ENCODE results near the gene ATXN2.

DNA sequence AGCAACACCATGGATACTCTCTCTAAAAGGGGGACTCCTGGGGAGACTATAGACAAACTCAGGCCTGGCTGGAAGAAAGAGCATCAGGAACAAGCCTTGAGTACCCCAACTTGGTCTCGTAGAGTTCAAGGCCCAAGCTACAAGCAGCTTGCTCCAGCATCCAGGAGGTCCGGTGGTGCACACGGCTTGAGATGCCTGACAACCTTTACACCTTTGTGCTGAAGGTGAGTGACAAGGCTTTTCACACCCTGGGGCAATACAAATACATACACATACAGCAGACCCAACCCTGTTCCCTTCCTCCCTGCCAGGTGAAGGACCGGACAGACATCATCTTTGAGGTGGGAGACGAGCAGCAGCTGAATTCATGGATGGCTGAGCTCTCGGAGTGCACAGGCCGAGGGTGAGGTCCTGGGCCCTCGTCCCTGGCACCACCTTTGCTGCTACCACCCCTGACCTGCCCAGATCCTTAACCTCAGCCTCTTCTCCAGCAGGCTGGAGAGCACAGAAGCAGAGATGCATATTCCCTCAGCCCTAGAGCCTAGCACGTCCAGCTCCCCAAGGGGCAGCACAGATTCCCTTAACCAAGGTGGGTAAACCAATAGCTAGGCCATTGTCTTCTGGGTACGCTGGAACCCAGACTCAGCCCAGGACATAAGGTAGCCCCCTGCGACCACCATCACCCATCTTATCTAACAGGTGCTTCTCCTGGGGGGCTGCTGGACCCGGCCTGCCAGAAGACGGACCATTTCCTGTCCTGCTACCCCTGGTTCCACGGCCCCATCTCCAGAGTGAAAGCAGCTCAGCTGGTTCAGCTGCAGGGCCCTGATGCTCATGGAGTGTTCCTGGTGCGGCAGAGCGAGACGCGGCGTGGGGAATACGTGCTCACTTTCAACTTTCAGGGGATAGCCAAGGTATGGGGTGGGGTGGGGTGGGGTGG lies 152.2 kb downstream of the ATXN2 start:
- TF ChIP-seq, protein P1, sequence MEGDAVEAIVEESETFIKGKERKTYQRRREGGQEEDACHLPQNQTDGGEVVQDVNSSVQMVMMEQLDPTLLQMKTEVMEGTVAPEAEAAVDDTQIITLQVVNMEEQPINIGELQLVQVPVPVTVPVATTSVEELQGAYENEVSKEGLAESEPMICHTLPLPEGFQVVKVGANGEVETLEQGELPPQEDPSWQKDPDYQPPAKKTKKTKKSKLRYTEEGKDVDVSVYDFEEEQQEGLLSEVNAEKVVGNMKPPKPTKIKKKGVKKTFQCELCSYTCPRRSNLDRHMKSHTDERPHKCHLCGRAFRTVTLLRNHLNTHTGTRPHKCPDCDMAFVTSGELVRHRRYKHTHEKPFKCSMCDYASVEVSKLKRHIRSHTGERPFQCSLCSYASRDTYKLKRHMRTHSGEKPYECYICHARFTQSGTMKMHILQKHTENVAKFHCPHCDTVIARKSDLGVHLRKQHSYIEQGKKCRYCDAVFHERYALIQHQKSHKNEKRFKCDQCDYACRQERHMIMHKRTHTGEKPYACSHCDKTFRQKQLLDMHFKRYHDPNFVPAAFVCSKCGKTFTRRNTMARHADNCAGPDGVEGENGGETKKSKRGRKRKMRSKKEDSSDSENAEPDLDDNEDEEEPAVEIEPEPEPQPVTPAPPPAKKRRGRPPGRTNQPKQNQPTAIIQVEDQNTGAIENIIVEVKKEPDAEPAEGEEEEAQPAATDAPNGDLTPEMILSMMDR (IDR thresholded peaks at IDR 0.05) = no peak
- TF ChIP-seq NFATC4 (CRISPR knock-in tag; IDR thresholded peaks at IDR 0.05) (no peak), TEAD1 (CRISPR knock-in tag; IDR thresholded peaks at IDR 0.05) (no peak), FOXP1 (CRISPR knock-in tag; IDR thresholded peaks at IDR 0.05; ENCODE audit: borderline replicate concordance) (no peak), FOXJ3 (CRISPR knock-in tag; IDR thresholded peaks at IDR 0.05; ENCODE audit: borderline replicate concordance) (no peak)
- TF ChIP-seq, protein P2, sequence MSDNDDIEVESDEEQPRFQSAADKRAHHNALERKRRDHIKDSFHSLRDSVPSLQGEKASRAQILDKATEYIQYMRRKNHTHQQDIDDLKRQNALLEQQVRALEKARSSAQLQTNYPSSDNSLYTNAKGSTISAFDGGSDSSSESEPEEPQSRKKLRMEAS (CRISPR knock-in tag; IDR thresholded peaks at IDR 0.05) = no peak

Measured in WTC11 (cell line).